Astrocyte (in vitro differentiated cells and primary cell): ENCODE data around the gene KY.

Source experiments
- CTCF ChIP-seq: IDR thresholded peaks from 2 replicates; pipeline ENCODE4 v1.5.1; 2011; ENCODE audit warnings: low read depth, mild to moderate bottlenecking, inconsistent platforms, low read length, moderate library complexity; ENCODE audit not compliant: insufficient read depth
- EZH2 ChIP-seq: IDR thresholded peaks from 2 replicates; pipeline ENCODE4 v1.6.1; 2012; ENCODE audit warnings: mild to moderate bottlenecking, low read length, inconsistent platforms; ENCODE audit not compliant: insufficient read depth

GRCh38 chr3:134640378-134640777, 10.4 kb downstream of the KY start:
- TF ChIP-seq EZH2 (no peak), CTCF (no peak)
